ENCODE data around the gene RALY.

The RALY gene

GRCh38 chr20:34041226-34041625 lies 47.5 kb downstream of the RALY start:
- no peak for DNase-seq (ENCODE audit: insufficient read length, low spot score)
- TF ChIP-seq POLR2A (IDR thresholded peaks at IDR 0.05; ENCODE audit: low read depth, low read length) (no peak), TAF1 (IDR thresholded peaks at IDR 0.05; ENCODE audit: low read depth, low read length) (no peak), PAX5 (IDR thresholded peaks at IDR 0.05; ENCODE audit: insufficient read depth, low read length, severe bottlenecking) (no peak), SPI1 (IDR thresholded peaks at IDR 0.05; ENCODE audit: low read depth, low read length) (no peak), POLR2AphosphoS5 (IDR thresholded peaks at IDR 0.05; ENCODE audit: low read depth, low read length) (no peak), POU2F2 (IDR thresholded peaks at IDR 0.05; ENCODE audit: low read depth, low read length) (no peak)
- FAIRE-seq: no peak

GRCh38 chr20:34042262-34042661 lies 48.6 kb downstream of the RALY start:
- TF ChIP-seq SPI1 (IDR thresholded peaks at IDR 0.05; ENCODE audit: low read depth, low read length): no peak
- no peak for TF ChIP-seq POU2F2 (IDR thresholded peaks at IDR 0.05; ENCODE audit: low read depth, low read length)
- TF ChIP-seq PAX5 (IDR thresholded peaks at IDR 0.05; ENCODE audit: insufficient read depth, low read length, severe bottlenecking): no peak
- no peak for TF ChIP-seq POLR2AphosphoS5 (IDR thresholded peaks at IDR 0.05; ENCODE audit: low read depth, low read length)
- TF ChIP-seq POLR2A (IDR thresholded peaks at IDR 0.05; ENCODE audit: low read depth, low read length): no peak
- no peak for TF ChIP-seq TAF1 (IDR thresholded peaks at IDR 0.05; ENCODE audit: low read depth, low read length)
- no peak for DNase-seq (ENCODE audit: insufficient read length, low spot score)
- FAIRE-seq: no peak

- TF ChIP-seq POU2F2 (IDR thresholded peaks at IDR 0.05; ENCODE audit: low read depth, low read length) (no peak), POLR2AphosphoS5 (IDR thresholded peaks at IDR 0.05; ENCODE audit: low read depth, low read length) (no peak), TAF1 (IDR thresholded peaks at IDR 0.05; ENCODE audit: low read depth, low read length) (no peak), PAX5 (IDR thresholded peaks at IDR 0.05; ENCODE audit: insufficient read depth, low read length, severe bottlenecking) (no peak), SPI1 (IDR thresholded peaks at IDR 0.05; ENCODE audit: low read depth, low read length) (no peak), POLR2A (IDR thresholded peaks at IDR 0.05; ENCODE audit: low read depth, low read length) (no peak)
- no peak for DNase-seq (ENCODE audit: insufficient read length, low spot score)
- FAIRE-seq: no peak
These were observed 49.3 kb downstream of the RALY start for GRCh38 chr20:34043025-34043424.

GRCh38 chr20:34045294-34045693 lies 51.6 kb downstream of the RALY start:
- FAIRE-seq: no peak
- DNase-seq (ENCODE audit: insufficient read length, low spot score): no peak
- no peak for TF ChIP-seq POLR2A (IDR thresholded peaks at IDR 0.05; ENCODE audit: low read depth, low read length)
- TF ChIP-seq SPI1 (IDR thresholded peaks at IDR 0.05; ENCODE audit: low read depth, low read length): no peak
- TF ChIP-seq POU2F2 (IDR thresholded peaks at IDR 0.05; ENCODE audit: low read depth, low read length): no peak
- no peak for TF ChIP-seq TAF1 (IDR thresholded peaks at IDR 0.05; ENCODE audit: low read depth, low read length)
- no peak for TF ChIP-seq PAX5 (IDR thresholded peaks at IDR 0.05; ENCODE audit: insufficient read depth, low read length, severe bottlenecking)
- TF ChIP-seq POLR2AphosphoS5 (IDR thresholded peaks at IDR 0.05; ENCODE audit: low read depth, low read length): no peak

- no peak for TF ChIP-seq TAF1 (IDR thresholded peaks at IDR 0.05; ENCODE audit: low read depth, low read length)
- TF ChIP-seq POLR2A (IDR thresholded peaks at IDR 0.05; ENCODE audit: low read depth, low read length): no peak
- no peak for TF ChIP-seq SPI1 (IDR thresholded peaks at IDR 0.05; ENCODE audit: low read depth, low read length)
- no peak for TF ChIP-seq POLR2AphosphoS5 (IDR thresholded peaks at IDR 0.05; ENCODE audit: low read depth, low read length)
- no peak for TF ChIP-seq PAX5 (IDR thresholded peaks at IDR 0.05; ENCODE audit: insufficient read depth, low read length, severe bottlenecking)
- TF ChIP-seq POU2F2 (IDR thresholded peaks at IDR 0.05; ENCODE audit: low read depth, low read length): no peak
- DNase-seq (ENCODE audit: insufficient read length, low spot score) (no peak), FAIRE-seq (no peak)
These were observed 52.4 kb downstream of the RALY start for GRCh38 chr20:34045930-34046725.

- DNase-seq (ENCODE audit: insufficient read length, low spot score) (no peak), FAIRE-seq (no peak)
- TF ChIP-seq POLR2AphosphoS5 (IDR thresholded peaks at IDR 0.05; ENCODE audit: low read depth, low read length): no peak
- TF ChIP-seq POLR2A (IDR thresholded peaks at IDR 0.05; ENCODE audit: low read depth, low read length): no peak
- no peak for TF ChIP-seq SPI1 (IDR thresholded peaks at IDR 0.05; ENCODE audit: low read depth, low read length)
- no peak for TF ChIP-seq PAX5 (IDR thresholded peaks at IDR 0.05; ENCODE audit: insufficient read depth, low read length, severe bottlenecking)
- TF ChIP-seq POU2F2 (IDR thresholded peaks at IDR 0.05; ENCODE audit: low read depth, low read length): no peak
- no peak for TF ChIP-seq TAF1 (IDR thresholded peaks at IDR 0.05; ENCODE audit: low read depth, low read length)
These were observed 53.4 kb downstream of the RALY start for GRCh38 chr20:34047010-34047687.

- DNase-seq (ENCODE audit: insufficient read length, low spot score) (no peak), FAIRE-seq (no peak)
- TF ChIP-seq POU2F2 (IDR thresholded peaks at IDR 0.05; ENCODE audit: low read depth, low read length) (no peak), SPI1 (IDR thresholded peaks at IDR 0.05; ENCODE audit: low read depth, low read length) (no peak), TAF1 (IDR thresholded peaks at IDR 0.05; ENCODE audit: low read depth, low read length) (no peak), POLR2AphosphoS5 (IDR thresholded peaks at IDR 0.05; ENCODE audit: low read depth, low read length) (no peak), POLR2A (IDR thresholded peaks at IDR 0.05; ENCODE audit: low read depth, low read length) (no peak), PAX5 (IDR thresholded peaks at IDR 0.05; ENCODE audit: insufficient read depth, low read length, severe bottlenecking) (no peak)
These were observed 54.2 kb downstream of the RALY start for GRCh38 chr20:34047917-34048316.

GRCh38 chr20:34049389-34049788 lies 55.7 kb downstream of the RALY start:
- TF ChIP-seq TAF1 (IDR thresholded peaks at IDR 0.05; ENCODE audit: low read depth, low read length) (no peak), PAX5 (IDR thresholded peaks at IDR 0.05; ENCODE audit: insufficient read depth, low read length, severe bottlenecking) (no peak), POLR2A (IDR thresholded peaks at IDR 0.05; ENCODE audit: low read depth, low read length) (no peak), SPI1 (IDR thresholded peaks at IDR 0.05; ENCODE audit: low read depth, low read length) (no peak), POLR2AphosphoS5 (IDR thresholded peaks at IDR 0.05; ENCODE audit: low read depth, low read length) (no peak), POU2F2 (IDR thresholded peaks at IDR 0.05; ENCODE audit: low read depth, low read length) (no peak)
- FAIRE-seq: no peak
- DNase-seq (ENCODE audit: insufficient read length, low spot score): no peak

Data from GM12891 (cell line).